Neuronal stem cell (in vitro differentiated cells): Measurements from ENCODE around the gene USP10.

Experiments
- DNase-seq: peaks from one replicate; pipeline ENCODE4 v3.0.0-alpha.2; 2013; ENCODE audit warnings: low spot score
- H2AFZ ChIP-seq: one replicate; pipeline ENCODE4 v1.6.1; 2013; ENCODE audit warnings: mild to moderate bottlenecking, low read length, inconsistent platforms
- H2AK5ac ChIP-seq: 2 replicates; pipeline ENCODE4 v1.6.1; 2013; ENCODE audit warnings: low read depth, mild to moderate bottlenecking, inconsistent platforms, low read length, moderate library complexity, mixed read lengths
- H2BK120ac ChIP-seq: 2 replicates; pipeline ENCODE4 v1.6.1; 2013; ENCODE audit warnings: low read depth, mild to moderate bottlenecking, inconsistent platforms, low read length, moderate library complexity, mixed read lengths
- H2BK12ac ChIP-seq: one replicate; pipeline ENCODE4 v1.6.1; 2013; ENCODE audit warnings: low read length, inconsistent platforms
- H2BK15ac ChIP-seq: 2 replicates; pipeline ENCODE4 v1.6.1; 2013; ENCODE audit warnings: mild to moderate bottlenecking, low read length, inconsistent platforms, mixed read lengths
- H2BK5ac ChIP-seq: one replicate; pipeline ENCODE4 v1.6.1; 2013; ENCODE audit warnings: inconsistent platforms, mild to moderate bottlenecking, low read length, moderate library complexity
- H3K14ac ChIP-seq: one replicate; pipeline ENCODE4 v1.6.1; 2013; ENCODE audit warnings: low read length, inconsistent platforms
- H3K18ac ChIP-seq: 2 replicates; pipeline ENCODE4 v1.6.1; 2013; ENCODE audit warnings: low read length, inconsistent platforms
- H3K23ac ChIP-seq: 2 replicates; pipeline ENCODE4 v1.6.1; 2013; ENCODE audit warnings: low read depth, mild to moderate bottlenecking, mixed read lengths, low read length, inconsistent platforms; ENCODE audit not compliant: poor library complexity
- H3K27ac ChIP-seq: replicated peaks from 3 replicates; pipeline ENCODE4 v1.5.1; 2013; ENCODE audit warnings: low read length, inconsistent platforms
- H3K27me3 ChIP-seq, 3 experiments: 2 replicates each; pipeline ENCODE4 v1.6.1; 2013; ENCODE audit warnings: low read length in 3 of 3, mild to moderate bottlenecking in 2 of 3, inconsistent platforms in 1 of 3, low read depth in 1 of 3, mixed read lengths in 1 of 3, moderate library complexity in 1 of 3; ENCODE audit not compliant: control insufficient read depth in 3 of 3, insufficient read depth in 3 of 3
- H3K36me3 ChIP-seq, 2 donors: replicated peaks in 1 of 2; 2 replicates each; pipeline ENCODE4 v1.6.1; 2013; ENCODE audit warnings: low read length in 2 of 2; ENCODE audit not compliant: control insufficient read depth in 2 of 2, insufficient read depth in 2 of 2
- H3K4ac ChIP-seq: 2 replicates; pipeline ENCODE4 v1.6.1; 2013; ENCODE audit warnings: inconsistent platforms, mild to moderate bottlenecking, low read length, moderate library complexity
- H3K4me1 ChIP-seq, 2 donors: 1 replicate in 1 of 2; 2 replicates in 1 of 2; pipeline ENCODE4 v1.6.1; 2013; ENCODE audit warnings: low read length in 2 of 2, low read depth in 1 of 2; ENCODE audit not compliant: control insufficient read depth in 2 of 2, insufficient read depth in 1 of 2
- H3K4me2 ChIP-seq: one replicate; pipeline ENCODE4 v1.6.1; 2013; ENCODE audit warnings: mild to moderate bottlenecking, low read length, inconsistent platforms; ENCODE audit not compliant: insufficient read depth, poor library complexity, severe bottlenecking
- H3K4me3 ChIP-seq, 2 donors: 2 replicates each; pipeline ENCODE4 v1.5.1; 2013; ENCODE audit warnings: low read length in 2 of 2, mild to moderate bottlenecking in 2 of 2, inconsistent platforms in 1 of 2, moderate library complexity in 1 of 2
- H3K79me1 ChIP-seq: one replicate; pipeline ENCODE4 v1.6.1; 2013; ENCODE audit warnings: low read depth, mild to moderate bottlenecking, inconsistent platforms, low read length, moderate library complexity
- H3K9ac ChIP-seq: one replicate; pipeline ENCODE4 v1.6.1; 2013; ENCODE audit warnings: mild to moderate bottlenecking, low read depth, low read length, inconsistent platforms; ENCODE audit not compliant: poor library complexity
- H3K9me3 ChIP-seq, 2 donors: replicated peaks in 1 of 2; 2 replicates each; pipeline versions ENCODE3 to v1.6.1; 2013; ENCODE audit warnings: low read length in 2 of 2, mild to moderate bottlenecking in 2 of 2, inconsistent platforms in 1 of 2, low read depth in 1 of 2, mixed read lengths in 1 of 2, moderate library complexity in 1 of 2; ENCODE audit not compliant: control insufficient read depth in 2 of 2, insufficient read depth in 1 of 2
- H4K8ac ChIP-seq: one replicate; pipeline ENCODE4 v1.6.1; 2013; ENCODE audit warnings: low read depth, mild to moderate bottlenecking, inconsistent platforms, low read length, moderate library complexity
- H4K91ac ChIP-seq: one replicate; pipeline ENCODE4 v1.6.1; 2013; ENCODE audit warnings: low read length, low read depth, mild to moderate bottlenecking, inconsistent platforms; ENCODE audit not compliant: poor library complexity
- WGBS, 2 donors: extraction: QIAGEN DNeasy Blood & Tissue Kit; methylation state at CpG; one replicate each; pipeline ENCODE4 v1.1.7; 2013; ENCODE audit warnings: missing lambda C conversion rate in 2 of 2, mixed read lengths in 1 of 2; ENCODE audit not compliant: insufficient read length in 2 of 2, insufficient replicate concordance in 1 of 2; ENCODE audit errors: extremely low coverage in 2 of 2; 5-methylcytosine and 5-hydroxymethylcytosine counted together

USP10 gene

GRCh38 chr16:84740596-84741116 is 40.9 kb downstream of the USP10 start:
- no peak overlapping the region for H3K18ac ChIP-seq
- no peak overlapping the region for H3K27ac ChIP-seq
- H2BK15ac ChIP-seq: no peak overlapping the region
- no peak overlapping the region for H3K14ac ChIP-seq
- no peaks in the 10 kb centered on the region for H3K27me3 ChIP-seq
- no peak overlapping the region for H2BK12ac ChIP-seq
- H3K4me3 ChIP-seq: no peak overlapping the region
- H3K23ac ChIP-seq: no peak overlapping the region
- DNase-seq: no peak
- H3K36me3 ChIP-seq: peaks cover 5 to 76% of the 10 kb centered on the region in 2 donors
- H2BK120ac ChIP-seq: no peak overlapping the region
- no peaks in the 10 kb centered on the region for H3K9me3 ChIP-seq
- H2AK5ac ChIP-seq: no peak overlapping the region
- H2BK5ac ChIP-seq: no peak overlapping the region
- peaks cover 4 to 11% of the 10 kb centered on the region in 2 donors for H3K4me1 ChIP-seq
- no peak overlapping the region for H4K8ac ChIP-seq
- peaks cover 12% of the 10 kb centered on the region for H3K79me1 ChIP-seq
- H3K4ac ChIP-seq: no peak overlapping the region
- WGBS, 2 donors: no CpG with 5 or more reads among the region's 5 CpGs
- H4K91ac ChIP-seq: no peak overlapping the region
- H3K9ac ChIP-seq: no peak overlapping the region
- no peak overlapping the region for H2AFZ ChIP-seq
- no peak overlapping the region for H3K4me2 ChIP-seq

GRCh38 chr16:84741340-84741830 is 41.6 kb downstream of the USP10 start:
- peaks cover 6 to 77% of the 10 kb centered on the region in 2 donors for H3K36me3 ChIP-seq
- no peak for DNase-seq
- H2AFZ ChIP-seq: no peak overlapping the region
- no peak overlapping the region for H3K14ac ChIP-seq
- no peak overlapping the region for H3K4me2 ChIP-seq
- no peak overlapping the region for H3K4me3 ChIP-seq
- H4K8ac ChIP-seq: no peak overlapping the region
- H3K4me1 ChIP-seq: peaks cover 4 to 11% of the 10 kb centered on the region in 2 donors
- WGBS, 2 donors: no CpG with 5 or more reads among the region's 4 CpGs
- no peak overlapping the region for H3K23ac ChIP-seq
- peak overlapping the region; percentile 14 for H3K9ac ChIP-seq
- H2AK5ac ChIP-seq: no peak overlapping the region
- H3K27me3 ChIP-seq: no peaks in the 10 kb centered on the region
- no peaks in the 10 kb centered on the region for H3K9me3 ChIP-seq
- H3K27ac ChIP-seq: no peak overlapping the region
- no peak overlapping the region for H2BK5ac ChIP-seq
- H3K4ac ChIP-seq: no peak overlapping the region
- H2BK15ac ChIP-seq: no peak overlapping the region
- H4K91ac ChIP-seq: no peak overlapping the region
- no peak overlapping the region for H3K18ac ChIP-seq
- H3K79me1 ChIP-seq: peaks cover 9% of the 10 kb centered on the region
- H2BK12ac ChIP-seq: no peak overlapping the region
- H2BK120ac ChIP-seq: no peak overlapping the region

GRCh38 chr16:84742641-84743092 is 42.9 kb downstream of the USP10 start:
- peaks cover 8 to 81% of the 10 kb centered on the region in 2 donors for H3K36me3 ChIP-seq
- WGBS, 2 donors: no CpG with 5 or more reads among the region's 10 CpGs

GRCh38 chr16:84746231-84746630 is 46.4 kb downstream of the USP10 start:
- Histone ChIP-seq H3K4ac (no peak overlapping the region), H2BK120ac (no peak overlapping the region), H3K9me3 (no peaks in the 10 kb centered on the region), H3K79me1 (peaks cover 8% of the 10 kb centered on the region), H3K4me2 (no peak overlapping the region), H4K91ac (no peak overlapping the region), H3K36me3 (peaks cover 8 to 90% of the 10 kb centered on the region in 2 donors), H4K8ac (no peak overlapping the region), H2BK15ac (no peak overlapping the region), H2AFZ (no peak overlapping the region), H2AK5ac (no peak overlapping the region), H3K4me1 (peaks cover 3 to 10% of the 10 kb centered on the region in 2 donors), H3K14ac (no peak overlapping the region), H3K27me3 (no peaks in the 10 kb centered on the region), H3K27ac (no peak overlapping the region), H3K23ac (no peak overlapping the region), H2BK5ac (no peak overlapping the region), H2BK12ac (no peak overlapping the region), H3K18ac (no peak overlapping the region), H3K9ac (no peak overlapping the region), H3K4me3 (no peak overlapping the region)
- DNase-seq: no peak
- no CpG with 5 or more reads among the region's 6 CpGs for WGBS, 2 donors

More at GRCh38 chr16:84742641-84743092, 42.9 kb downstream of the USP10 start:
- no peak overlapping the region for H2BK12ac ChIP-seq
- peaks cover 9% of the 10 kb centered on the region for H3K79me1 ChIP-seq
- H3K23ac ChIP-seq: no peak overlapping the region
- no peak overlapping the region for H3K9ac ChIP-seq
- H4K91ac ChIP-seq: no peak overlapping the region
- H2BK120ac ChIP-seq: no peak overlapping the region
- H3K18ac ChIP-seq: no peak overlapping the region
- H3K4me2 ChIP-seq: no peak overlapping the region
- DNase-seq: no peak
- no peak overlapping the region for H3K4ac ChIP-seq
- no peak overlapping the region for H3K27ac ChIP-seq
- H3K4me1 ChIP-seq: peaks cover 4 to 11% of the 10 kb centered on the region in 2 donors
- H3K14ac ChIP-seq: no peak overlapping the region
- H2BK15ac ChIP-seq: no peak overlapping the region
- no peak overlapping the region for H2BK5ac ChIP-seq
- no peak overlapping the region for H2AFZ ChIP-seq
- no peak overlapping the region for H3K4me3 ChIP-seq
- no peak overlapping the region for H2AK5ac ChIP-seq
- H3K9me3 ChIP-seq: no peaks in the 10 kb centered on the region
- no peaks in the 10 kb centered on the region for H3K27me3 ChIP-seq
- H4K8ac ChIP-seq: no peak overlapping the region
